ENCODE data around the gene SLCO2A1.

SLCO2A1 gene

GRCh38 chr3:133955892-133956291 is 73.8 kb downstream of the SLCO2A1 start:
- no peak for DNase-seq

DNA sequence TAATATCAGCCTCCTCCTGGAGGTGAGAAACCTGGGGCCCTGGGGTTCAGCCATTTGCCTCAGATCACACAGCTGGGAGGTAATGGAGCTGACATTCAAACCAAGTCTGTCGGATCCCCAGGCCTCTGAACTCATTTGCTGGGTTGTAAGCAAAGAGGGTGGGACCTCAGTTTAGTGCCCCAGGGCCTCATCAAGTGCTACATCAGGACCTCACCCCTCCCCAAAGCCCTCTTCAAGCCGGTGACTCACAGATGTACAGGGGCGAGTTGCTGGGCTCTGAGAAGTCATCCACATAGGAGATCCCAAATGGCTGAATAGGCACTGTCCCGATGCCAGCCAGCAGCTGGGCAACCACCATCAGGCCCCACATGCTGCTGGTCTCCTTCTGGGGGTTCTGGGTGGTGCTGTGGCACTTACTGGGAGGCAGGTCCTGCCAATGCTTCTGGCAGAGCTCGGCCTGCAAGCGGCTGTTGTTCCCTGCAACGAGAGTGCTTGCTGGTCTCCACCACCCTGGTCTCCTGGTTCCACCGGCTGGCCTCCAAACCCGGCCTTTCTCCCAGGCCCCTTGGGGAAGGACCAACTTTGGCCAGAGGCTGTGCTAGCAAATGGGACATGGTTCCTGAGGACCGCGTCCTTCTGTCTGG is 74.9 kb downstream of the SLCO2A1 start:
- no peak for DNase-seq

- no peak for DNase-seq
Observed at GRCh38 chr3:133953297-133953696, 76.4 kb downstream of the SLCO2A1 start.

GRCh38 chr3:133949438-133949837 is 80.3 kb downstream of the SLCO2A1 start:
- no peak for DNase-seq

DNA sequence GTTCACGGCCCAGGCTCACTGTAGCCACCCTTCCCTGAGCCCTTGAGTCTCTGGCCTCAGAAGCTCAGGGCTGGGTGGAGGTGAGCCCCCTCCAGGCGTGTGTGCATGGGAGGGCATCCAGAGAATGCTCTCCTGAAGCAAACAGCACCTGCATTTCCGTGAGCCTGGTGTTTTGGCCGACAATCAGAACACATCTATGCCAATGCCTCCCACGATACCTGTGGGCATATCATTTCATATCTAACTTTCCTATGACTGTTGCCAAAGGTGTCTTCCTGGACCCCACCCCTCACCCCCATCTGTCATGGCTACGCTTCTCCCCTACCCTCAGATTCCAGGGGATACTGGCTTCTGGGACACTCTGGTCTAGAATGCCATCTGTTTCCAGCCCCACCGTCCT is 80.7 kb downstream of the SLCO2A1 start:
- no peak for DNase-seq

- DNase-seq, result no peak
Observed at GRCh38 chr3:133948131-133948810, 81.5 kb downstream of the SLCO2A1 start.

- no peak for DNase-seq
Observed at GRCh38 chr3:133945381-133946095, 84.2 kb downstream of the SLCO2A1 start.

DNA sequence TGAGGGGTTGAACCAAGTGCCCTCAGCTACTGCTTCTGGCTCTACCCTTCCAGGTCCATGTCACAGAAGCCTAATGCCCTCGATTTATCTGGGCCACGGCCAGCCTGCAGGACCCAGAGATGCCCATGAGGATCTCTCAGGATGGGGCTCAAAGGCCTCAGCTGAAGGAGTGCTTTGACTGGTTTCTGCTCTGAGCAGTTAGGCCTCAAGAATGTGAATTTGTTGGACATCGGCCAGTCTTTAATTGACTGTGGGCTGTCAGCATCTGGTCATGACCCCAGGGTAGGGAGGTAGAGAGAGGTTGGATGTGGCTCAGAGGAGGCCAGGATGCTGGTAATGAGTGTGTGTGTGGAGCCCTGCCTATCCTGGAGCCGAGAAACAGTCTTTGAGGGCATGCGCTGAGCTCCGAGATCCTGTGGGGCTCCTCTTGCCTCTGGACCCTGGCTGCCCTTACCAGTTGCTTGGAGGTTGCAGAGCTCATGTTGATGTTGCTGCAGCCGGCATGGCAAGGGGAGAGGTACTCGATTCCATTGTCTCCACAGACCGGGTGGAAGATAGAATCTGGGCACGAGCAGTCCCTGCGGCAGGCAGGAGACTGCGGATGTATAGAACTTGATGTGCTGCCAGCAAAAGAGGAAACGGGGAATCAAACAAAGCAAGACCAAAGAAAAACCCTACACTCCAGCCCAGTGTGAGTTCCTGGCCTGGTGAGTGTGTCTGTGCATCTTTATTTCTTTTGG is 84.9 kb downstream of the SLCO2A1 start:
- DNase-seq, result peak in 1 of 56 donors; percentile 4

DNA sequence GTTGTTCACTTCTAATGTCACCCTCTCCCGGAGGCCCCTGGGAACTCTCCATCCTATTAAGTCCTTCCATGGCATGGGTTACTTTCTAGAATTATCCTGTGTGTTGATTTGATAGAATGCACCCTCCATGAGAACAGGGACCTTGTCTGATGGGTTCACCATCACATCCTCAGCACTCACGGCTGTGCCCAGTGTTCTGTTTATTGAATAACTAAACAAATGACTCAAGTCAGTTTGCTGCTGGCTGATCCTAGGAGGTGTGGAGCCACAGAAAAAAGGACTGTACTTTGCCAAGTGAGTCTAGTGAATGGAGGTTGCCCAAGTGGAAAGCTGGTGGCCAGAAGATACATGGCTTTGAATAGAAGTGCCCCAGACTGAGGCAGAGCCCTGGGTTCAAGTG is 85.5 kb downstream of the SLCO2A1 start:
- no peak for DNase-seq

DNA sequence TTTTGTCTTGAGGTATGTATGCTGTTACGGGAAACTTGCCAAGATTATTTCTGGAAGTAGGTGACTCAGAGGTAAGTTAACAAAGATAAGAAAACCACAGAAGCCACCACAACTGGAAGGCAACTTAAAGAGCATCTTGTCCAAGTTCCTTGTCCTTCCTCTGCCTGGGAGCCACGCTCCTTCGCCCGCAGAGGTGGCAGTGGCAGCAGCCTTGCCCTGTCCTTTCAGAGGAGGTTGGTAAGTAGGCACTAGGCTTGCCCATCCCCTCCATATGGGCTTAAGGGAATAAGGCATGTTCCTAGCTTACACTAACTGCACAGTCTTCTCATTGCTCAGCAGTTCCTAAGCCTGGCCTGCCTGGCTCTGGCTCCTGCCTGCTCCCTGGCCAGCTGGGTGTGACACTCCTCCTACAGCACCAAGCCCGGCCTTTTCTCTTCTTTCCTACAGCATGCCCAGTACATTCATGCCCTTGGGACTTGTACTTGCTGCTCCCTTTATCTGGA is 86.0 kb downstream of the SLCO2A1 start:
- no peak for DNase-seq

DNA sequence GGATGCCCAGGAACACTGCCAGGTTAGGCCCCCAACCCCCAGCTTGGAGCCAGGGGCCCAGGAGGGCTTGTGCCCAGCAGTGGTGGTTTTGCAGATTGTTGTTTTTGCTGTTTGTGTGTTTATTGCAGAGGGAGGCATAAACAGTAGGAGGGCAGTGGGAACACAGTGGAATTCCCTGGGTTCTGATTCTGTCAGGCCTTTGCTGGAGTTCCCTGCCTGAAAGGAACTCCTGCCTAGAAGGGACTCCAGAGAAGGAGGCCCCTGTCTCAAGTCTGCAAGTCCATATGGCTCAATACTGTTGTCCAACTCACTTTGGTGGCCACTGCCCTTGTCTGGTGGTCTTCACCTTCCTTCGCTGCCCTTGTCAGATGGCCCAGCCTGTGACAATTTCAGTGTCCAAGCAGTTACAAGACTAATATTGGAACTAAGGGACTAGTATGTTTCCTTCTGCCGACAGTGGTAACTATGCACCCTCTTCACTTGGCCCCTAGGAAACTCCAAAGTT is 86.6 kb downstream of the SLCO2A1 start:
- DNase-seq, result no peak

DNA sequence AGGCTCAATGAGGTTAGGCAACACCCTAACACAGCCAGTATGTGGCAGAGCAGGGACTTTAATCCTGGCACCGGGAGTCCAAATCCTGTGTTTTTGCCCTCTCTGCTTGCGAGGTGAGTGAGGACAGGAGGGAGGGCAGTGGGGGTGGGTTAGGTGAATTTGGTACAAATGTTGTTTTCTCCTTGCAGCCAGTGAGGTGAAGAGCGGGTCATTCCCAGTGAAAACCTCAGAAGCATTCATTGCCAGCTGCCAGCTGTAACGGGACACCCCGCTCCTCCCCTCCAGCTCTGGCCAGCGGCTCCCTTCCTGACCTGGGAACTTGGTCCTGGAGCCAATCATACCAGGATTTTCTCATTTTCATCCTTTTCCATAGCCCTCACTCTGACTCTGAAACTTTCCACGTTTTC is 88.3 kb downstream of the SLCO2A1 start:
- DNase-seq, result no peak

- no peak for DNase-seq
Observed at GRCh38 chr3:133940536-133940935, 89.2 kb downstream of the SLCO2A1 start.

DNA sequence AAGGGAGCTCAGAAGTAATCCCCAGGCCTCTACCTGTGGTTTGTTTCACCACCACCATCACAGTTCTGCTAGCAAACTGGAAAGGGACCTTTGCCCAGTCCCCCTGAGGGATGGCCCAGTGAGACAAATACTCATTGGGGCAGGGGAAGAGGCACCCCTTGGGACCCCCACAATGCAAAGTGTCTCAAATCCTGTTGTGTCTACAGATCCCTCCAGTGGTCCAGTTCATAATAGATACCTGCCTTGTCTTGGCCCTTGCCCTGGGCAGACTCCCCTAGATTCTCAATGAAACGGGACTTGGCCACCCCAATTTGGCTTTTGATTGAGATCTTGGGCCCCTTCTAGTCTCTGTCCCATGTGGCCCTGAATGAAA is 90.3 kb downstream of the SLCO2A1 start:
- no peak for DNase-seq

DNA sequence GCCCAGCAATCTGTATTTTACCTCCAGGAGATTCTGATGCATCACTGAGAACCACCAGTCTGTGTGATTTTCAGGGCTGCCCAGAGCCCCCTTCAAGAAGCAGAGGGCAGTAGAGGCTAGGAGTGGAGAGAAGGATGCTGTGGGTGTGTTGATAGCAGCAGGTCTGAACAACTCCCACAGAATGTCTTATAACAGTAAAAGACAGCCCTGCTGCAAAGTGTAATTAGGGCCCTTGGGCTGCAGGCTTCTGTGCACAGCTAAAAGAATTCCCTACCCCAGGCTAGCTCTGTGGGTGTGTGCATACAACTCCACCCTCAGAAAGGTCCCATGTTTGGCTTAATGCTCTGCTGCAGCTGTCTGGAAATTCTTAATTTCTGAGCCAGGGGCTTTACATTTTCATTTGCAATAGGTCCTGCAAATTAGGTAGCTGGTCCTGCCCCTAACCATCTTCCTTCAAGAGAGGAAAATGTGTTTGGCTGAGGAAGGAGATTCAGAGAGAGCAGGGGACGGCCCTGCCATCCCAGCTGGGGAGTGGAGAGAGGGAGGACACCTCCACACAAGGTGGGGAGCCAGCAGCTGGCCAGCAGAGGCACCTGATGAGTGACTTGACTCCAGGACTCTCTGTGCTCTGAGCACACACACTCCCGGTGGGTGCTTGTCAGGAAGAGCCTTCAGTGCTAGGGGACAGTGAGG is 90.8 kb downstream of the SLCO2A1 start:
- no peak for DNase-seq

DNA sequence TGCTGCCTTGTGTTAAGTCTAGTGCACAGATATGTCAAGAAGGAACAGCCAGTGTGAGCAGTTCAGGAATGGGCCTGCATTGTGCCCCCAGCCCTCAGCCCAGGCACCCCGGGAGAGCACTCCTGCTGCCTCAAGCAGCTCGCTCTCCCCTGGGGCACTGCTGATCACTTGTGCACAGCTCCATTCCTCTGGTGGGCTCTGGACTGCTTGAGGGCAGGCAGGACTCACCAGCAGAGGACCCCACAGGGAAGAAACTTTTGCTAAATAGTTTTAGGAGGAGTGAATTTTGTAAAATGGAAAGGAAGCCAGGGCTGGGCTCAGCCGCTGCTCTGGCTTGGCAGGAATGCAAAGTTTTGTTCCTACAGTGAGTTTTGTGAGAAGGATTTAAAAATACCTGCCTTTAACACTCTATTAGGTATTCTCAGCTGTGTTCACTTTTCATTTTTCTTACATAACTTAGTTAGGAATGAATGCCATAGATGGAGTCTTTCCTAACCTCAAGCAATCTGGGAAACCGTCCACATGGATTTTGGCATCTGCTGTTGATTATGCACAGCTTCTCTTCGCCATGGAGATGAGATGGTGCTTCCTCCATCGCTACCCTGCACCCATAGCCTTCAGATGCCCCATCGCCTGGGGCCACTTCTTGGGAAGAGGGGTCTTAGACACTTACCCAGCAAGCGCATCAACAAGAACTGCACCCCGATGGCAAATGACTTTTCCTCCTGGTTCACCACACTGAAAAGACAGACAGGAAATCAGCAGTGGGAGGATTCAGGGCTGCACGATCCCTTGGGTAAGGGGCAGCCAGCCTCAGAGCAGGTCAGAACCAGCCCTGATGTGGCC is 91.7 kb downstream of the SLCO2A1 start:
- no peak for DNase-seq

DNA sequence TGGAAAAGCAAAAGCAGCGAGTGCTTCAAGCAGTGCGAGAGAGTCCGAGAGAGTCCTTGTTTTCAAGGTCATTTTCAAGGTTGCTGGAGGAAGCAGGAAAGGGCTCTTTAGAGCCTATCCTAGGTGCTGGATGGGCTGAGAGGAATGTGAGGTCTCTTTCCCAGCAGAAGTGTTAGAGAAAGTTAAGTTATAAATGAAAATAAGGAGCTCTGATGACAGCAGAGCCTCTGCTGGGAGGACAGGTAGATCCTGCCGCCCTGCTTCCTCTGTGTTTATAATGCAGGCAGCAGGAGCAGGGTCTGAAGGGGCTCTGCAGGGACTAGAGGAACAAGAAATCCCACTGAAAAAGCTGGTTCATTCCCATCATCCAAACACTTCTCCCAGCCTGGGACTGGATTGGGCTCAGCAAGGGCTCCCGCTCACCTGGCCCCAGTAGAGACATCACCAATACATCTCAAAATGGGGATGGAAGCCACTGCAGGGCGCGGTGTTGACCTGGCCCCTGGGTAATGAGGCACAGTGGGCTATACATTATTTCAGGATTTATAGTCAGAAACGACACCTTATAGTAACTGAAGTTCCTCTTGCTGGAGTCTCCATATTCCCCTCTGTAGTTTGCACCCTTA is 92.6 kb downstream of the SLCO2A1 start:
- DNase-seq, result no peak

DNA sequence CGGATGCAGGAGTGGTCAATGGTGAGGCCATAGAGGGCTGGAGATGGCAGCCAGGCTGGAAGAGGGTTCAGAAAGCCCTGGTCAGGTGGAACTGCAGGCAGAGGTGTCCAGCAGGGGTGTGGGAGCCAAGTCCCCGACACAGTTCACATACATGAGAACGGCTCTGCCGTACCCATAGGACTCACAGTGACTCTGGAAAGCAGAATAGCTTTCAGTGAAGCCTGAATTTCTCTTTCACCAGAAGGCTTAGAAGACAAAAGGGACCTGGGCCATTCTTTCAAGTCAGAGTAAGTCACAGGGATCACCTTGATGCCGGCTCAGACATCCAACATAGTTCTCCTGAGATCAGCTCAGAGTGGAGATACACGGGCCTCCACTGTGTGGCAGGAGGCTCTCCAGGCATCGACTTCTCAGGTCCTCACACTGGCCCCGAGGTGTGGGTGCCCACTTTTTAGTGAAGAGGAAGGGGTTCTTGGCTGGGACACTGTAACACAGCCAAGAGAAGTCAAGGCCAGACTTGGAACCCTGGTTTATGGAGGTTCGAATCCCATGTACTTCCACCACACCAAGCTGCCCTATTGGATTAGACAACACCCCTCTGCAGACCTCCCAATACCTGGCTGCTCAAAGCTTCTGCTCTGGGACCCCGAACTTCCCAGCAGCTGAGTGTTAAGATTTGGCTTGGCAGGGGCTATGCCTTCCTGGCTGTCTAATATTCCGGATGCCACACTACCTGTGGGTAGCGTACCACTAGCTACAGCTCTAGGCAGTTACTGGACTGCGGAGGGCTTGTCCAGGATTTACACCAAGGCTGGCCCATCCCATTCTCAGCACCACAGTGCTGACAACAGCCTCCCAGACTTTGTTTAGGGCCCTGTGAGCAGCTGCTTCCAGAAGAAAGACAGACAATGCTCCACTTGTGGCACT is 93.6 kb downstream of the SLCO2A1 start:
- no peak for DNase-seq
